GM12864 (cell line): ENCODE data around the gene RBCK1.

Experiments used
- DNase-seq: peaks from one replicate; pipeline ENCODE4 v3.0.0-alpha.2; 2011; ENCODE audit warnings: low read depth
- H3K4me3 ChIP-seq: 2 replicates; pipeline ENCODE4 v1.5.1; 2011; ENCODE audit warnings: mild to moderate bottlenecking, low read depth, low read length, control low read depth
- CTCF ChIP-seq: IDR thresholded peaks from 2 replicates; pipeline ENCODE4 v1.5.1; 2011; ENCODE audit warnings: low read depth, mild to moderate bottlenecking, moderate library complexity, low read length, control low read depth, inconsistent platforms; ENCODE audit errors: missing control alignments

Gene RBCK1

DNA sequence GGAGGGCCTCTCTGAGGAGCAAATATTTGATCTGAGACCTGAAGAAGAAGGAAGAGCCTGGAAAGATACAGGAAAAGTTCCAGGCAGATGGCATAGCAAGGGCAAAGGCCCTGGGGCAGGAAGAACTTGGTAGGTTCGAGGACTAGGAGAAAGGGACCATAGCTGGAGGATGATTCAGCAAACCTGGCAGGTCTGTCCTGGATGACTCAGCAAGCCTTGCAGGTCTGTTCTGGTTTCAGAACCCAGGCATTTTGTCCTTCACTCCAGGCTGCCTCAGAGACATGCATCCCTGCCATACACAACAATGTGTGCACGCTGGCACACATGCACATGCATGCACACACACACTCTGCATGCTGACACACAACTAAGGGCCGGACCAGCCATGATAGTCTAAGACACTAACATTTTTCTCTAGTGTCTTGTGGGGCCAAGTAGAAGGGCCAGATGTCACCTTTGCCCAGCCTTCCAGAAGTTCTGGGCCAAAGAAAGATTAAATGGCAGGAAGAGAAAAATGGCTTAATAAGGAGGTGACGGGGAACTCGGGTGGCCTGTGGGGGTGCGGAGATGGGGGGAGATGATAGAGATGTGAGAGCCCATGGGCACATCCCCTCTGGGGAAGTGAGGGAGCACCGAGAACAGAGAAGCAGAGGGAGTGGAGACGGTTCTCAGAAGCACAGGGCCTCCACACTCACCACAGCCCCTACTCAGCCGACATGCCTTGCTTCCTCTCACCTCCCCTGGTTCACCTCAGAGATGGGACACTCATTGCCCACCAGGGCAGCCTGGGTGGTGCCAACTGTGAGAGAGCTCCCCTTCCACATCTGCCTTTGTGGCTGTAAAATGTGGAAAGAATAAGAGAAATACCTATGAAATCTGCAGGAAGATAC, 42.9 kb upstream of the RBCK1 start:
- no peak overlapping the region for H3K4me3 ChIP-seq
- TF ChIP-seq CTCF = no peak
- DNase-seq = no peak

- no peak for DNase-seq
- no peak overlapping the region for H3K4me3 ChIP-seq
- no peak for TF ChIP-seq CTCF
These were observed 41.9 kb upstream of the RBCK1 start for GRCh38 chr20:366041-366718.

DNA sequence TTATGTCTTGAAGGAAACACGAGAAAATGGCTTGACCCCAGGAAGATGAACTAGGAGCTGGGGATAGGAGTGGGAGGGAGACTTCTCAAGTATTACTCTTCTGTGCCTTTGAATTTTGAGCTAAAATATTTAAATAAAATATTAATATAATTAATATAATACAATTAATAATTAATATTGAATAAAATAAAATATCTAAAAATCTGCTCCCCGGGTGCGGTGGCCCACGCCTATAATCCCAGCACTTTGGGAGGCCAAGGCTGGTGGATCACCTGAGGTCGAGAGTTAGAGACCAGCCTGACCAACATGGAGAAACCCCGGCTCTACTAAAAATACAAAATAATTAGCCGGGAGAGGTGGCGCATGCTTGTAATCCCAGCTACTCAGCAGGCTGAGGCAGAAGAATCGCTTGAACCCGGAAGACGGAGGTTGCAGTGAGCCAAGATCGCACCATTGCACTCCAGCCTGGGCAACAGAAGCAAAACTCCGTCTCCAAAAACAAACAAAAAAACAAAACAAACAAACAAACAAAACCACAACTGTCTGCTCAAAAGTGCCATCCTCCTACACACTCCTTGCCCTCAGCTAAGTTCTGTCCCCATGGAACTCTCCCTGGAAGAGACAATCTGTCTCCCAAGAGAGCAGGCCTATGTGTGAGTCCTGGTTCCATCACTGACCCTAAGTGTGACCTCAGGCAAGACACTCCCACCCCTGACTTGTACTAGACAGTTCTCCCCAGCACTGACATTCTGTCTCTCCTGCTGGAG, 41.2 kb upstream of the RBCK1 start:
- no peak for DNase-seq
- no peak overlapping the region for H3K4me3 ChIP-seq
- TF ChIP-seq CTCF = no peak

- no peak overlapping the region for H3K4me3 ChIP-seq
- DNase-seq = no peak
- no peak for TF ChIP-seq CTCF
These were observed 40.6 kb upstream of the RBCK1 start for GRCh38 chr20:367486-367887.

DNA sequence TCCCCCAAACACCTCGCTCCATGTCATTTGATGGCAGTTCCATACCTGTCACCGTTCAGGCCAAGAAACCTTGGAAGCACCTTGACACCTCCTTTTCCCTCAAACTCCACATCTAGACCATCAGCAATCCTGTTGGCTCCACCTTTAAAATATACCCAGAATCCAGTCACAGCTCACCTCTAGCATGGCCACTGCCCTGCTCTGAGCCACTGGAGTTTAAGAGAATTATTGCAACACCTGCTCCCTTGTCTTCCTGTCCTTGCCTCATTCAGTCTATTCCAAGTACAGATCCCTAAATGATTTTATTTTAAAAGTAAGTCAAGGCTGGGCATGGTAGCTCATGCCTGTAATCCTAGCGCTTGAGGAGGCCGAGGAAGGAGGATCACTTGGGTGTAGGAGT, 39.2 kb upstream of the RBCK1 start:
- no peak for TF ChIP-seq CTCF
- no peak overlapping the region for H3K4me3 ChIP-seq
- no peak for DNase-seq

- DNase-seq = no peak
- no peak overlapping the region for H3K4me3 ChIP-seq
- TF ChIP-seq CTCF = no peak
These were observed 37.9 kb upstream of the RBCK1 start for GRCh38 chr20:370151-370600.
